Gastroesophageal sphincter (tissue), 4 donors: Measurements from ENCODE around the gene SGPP2. TPM values are rescaled to one million over a fixed set of nuclear protein-coding genes. Genes with fewer than 3 reads are reported as not detected.

Source experiments
- ATAC-seq: fragments of 150-250 bp; one replicate; pipeline ENCODE4 v1.9.1; 2016; ENCODE audit warnings: mild to moderate bottlenecking, moderate library complexity
- H3K27ac ChIP-seq, 4 donors: fragments of 200-600 bp; sonication (generic) in 3 of 4; 1 replicate in 3 of 4; 2 replicates in 1 of 4; pipeline ENCODE4 v1.5.1; 2016 to 2019
- H3K27me3 ChIP-seq: fragments of 200-600 bp; sonication (generic); one replicate; pipeline ENCODE4 v1.5.1; 2019
- H3K36me3 ChIP-seq, 2 donors: fragments of 200-600 bp; sonication (generic); one replicate each; pipeline ENCODE4 v1.5.1; 2019; ENCODE audit warnings: control low read depth in 1 of 2
- H3K4me1 ChIP-seq, 3 donors: fragments of 200-600 bp; sonication (generic); 1 replicate in 2 of 3; 2 replicates in 1 of 3; pipeline ENCODE4 v1.5.1; 2016 to 2019; ENCODE audit warnings: control low read depth in 2 of 3
- H3K4me3 ChIP-seq, 2 donors: fragments of 200-600 bp; sonication (generic); one replicate each; pipeline ENCODE4 v1.5.1; 2019; ENCODE audit warnings: mild to moderate bottlenecking in 1 of 2, moderate library complexity in 1 of 2
- H3K9me3 ChIP-seq, 3 donors: fragments of 200-600 bp; sonication (generic); one replicate each; pipeline ENCODE4 v1.5.1; 2017 to 2019; ENCODE audit warnings: control low read depth in 2 of 3
- EP300 ChIP-seq: sonication (generic); formaldehyde crosslinking; IDR thresholded peaks from one replicate; pipeline ENCODE4 v1.6.1; 2017; ENCODE audit warnings: antibody characterized with exemption, mild to moderate bottlenecking
- POLR2A ChIP-seq, 2 donors: fragments of 450-650 bp; IDR thresholded peaks; one replicate each; pipeline ENCODE4 v1.6.1; 2017; ENCODE audit warnings: antibody characterized with exemption in 2 of 2, mild to moderate bottlenecking in 2 of 2, moderate library complexity in 1 of 2
- POLR2AphosphoS5 ChIP-seq: sonication (generic); formaldehyde crosslinking; IDR thresholded peaks from one replicate; pipeline ENCODE4 v1.6.1; 2017; ENCODE audit warnings: antibody characterized with exemption
- WGBS, 2 donors: methylation state at CpG; one replicate each; pipeline ENCODE4 v1.1.5; 2018; ENCODE audit warnings: low coverage in 1 of 2; 5-methylcytosine and 5-hydroxymethylcytosine counted together
- total RNA-seq, 4 donors: library from RNA; depleted of rRNA; stranded (reverse); fragments of >200 nt; gene quantifications; one replicate each; pipeline ENCODE4 v1.1.0, GENCODE V29; 2016
- TF ChIP-seq, protein P1 (sequence below), 4 experiments: fragments of 200-600 bp in 2 of 4; fragments of 450-650 bp in 2 of 4; sonication (generic) in 1 of 4; IDR thresholded peaks; one replicate each; pipeline ENCODE4 v1.5.1; 2017 to 2019; ENCODE audit warnings: antibody characterized with exemption in 4 of 4, mild to moderate bottlenecking in 2 of 4, moderate library complexity in 2 of 4

SGPP2 gene
- total RNA-seq, 4 donors from 2014 or later = 0.89 to 1.8 (median 1.2) TPM; not detected in 1

DNA sequence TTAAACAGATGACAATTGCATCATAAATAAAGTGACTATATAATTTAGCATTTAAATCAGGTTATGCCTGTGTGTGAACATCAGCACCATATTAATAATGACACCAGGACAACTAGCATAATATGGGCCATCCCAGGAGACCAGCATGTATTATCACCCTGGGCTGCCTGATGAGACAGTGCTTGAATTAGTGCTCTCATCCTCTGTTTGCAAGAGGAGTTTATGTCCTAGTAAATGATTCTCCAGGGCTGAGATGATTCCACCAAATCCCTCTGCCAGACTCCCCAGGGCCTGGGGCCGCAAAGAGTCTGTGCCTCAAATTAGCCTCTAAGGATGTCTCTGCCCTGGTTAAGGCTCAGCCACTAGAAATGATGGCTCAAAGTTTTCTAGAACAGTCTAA lies 97.7 kb downstream of the SGPP2 start:
- WGBS, 2 donors = 100% methylated on average over 1 of the region's 1 CpG; no CpG with 5 or more reads in 1 of the 2 donors
- no peak for ATAC-seq

DNA sequence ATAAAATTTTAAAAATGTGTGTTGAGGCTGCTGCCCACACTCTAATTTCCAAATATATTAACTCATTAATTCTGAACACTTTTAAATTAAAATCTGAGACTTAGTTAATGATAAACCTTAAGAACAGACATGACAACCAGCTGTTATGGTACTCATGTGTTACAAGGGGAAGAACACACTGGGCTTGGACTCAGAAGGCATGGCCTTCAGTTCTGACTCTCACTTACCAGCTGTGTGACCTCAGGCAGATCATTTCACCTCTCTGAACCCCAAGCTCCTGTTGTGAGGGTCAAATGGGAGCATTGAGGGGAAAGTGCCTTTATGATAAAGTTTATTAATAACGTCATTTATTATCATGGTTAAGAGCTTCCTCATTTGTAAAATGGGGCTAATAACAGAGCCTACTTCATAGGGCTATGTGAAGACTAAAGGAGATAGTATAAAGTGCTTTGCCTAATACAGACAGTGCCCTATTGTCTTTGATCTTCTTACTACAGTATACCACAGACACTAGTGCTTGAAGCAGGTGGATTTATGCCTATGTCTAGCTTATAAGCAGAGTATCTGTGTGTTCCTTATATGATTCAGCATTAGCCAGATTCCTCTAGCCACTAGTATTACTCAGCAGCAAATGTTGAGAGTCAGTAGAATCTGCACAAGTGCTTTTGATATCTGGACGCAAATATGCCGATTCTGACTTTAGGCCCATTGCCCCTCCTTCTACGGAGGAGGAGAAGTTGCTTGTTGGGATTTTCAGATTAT lies 99.6 kb downstream of the SGPP2 start:
- TF ChIP-seq POLR2A (IDR thresholded peaks at IDR 0.05) (no peak), EP300 (no peak), POLR2AphosphoS5 (no peak)
- TF ChIP-seq, protein P1, sequence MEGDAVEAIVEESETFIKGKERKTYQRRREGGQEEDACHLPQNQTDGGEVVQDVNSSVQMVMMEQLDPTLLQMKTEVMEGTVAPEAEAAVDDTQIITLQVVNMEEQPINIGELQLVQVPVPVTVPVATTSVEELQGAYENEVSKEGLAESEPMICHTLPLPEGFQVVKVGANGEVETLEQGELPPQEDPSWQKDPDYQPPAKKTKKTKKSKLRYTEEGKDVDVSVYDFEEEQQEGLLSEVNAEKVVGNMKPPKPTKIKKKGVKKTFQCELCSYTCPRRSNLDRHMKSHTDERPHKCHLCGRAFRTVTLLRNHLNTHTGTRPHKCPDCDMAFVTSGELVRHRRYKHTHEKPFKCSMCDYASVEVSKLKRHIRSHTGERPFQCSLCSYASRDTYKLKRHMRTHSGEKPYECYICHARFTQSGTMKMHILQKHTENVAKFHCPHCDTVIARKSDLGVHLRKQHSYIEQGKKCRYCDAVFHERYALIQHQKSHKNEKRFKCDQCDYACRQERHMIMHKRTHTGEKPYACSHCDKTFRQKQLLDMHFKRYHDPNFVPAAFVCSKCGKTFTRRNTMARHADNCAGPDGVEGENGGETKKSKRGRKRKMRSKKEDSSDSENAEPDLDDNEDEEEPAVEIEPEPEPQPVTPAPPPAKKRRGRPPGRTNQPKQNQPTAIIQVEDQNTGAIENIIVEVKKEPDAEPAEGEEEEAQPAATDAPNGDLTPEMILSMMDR (IDR thresholded peaks at IDR 0.05) = no peak
- 87 to 100% methylated on average over 3 to 4 of the region's 4 CpGs for WGBS, 2 donors
- H3K27ac ChIP-seq = no peak overlapping the region
- H3K4me1 ChIP-seq = peaks cover 0 to 5% (median 0%) of the 10 kb centered on the region in 3 donors
- no peaks in the 10 kb centered on the region for H3K27me3 ChIP-seq
- no peaks in the 10 kb centered on the region for H3K36me3 ChIP-seq
- no peaks in the 10 kb centered on the region for H3K9me3 ChIP-seq
- H3K4me3 ChIP-seq = no peak overlapping the region
- ATAC-seq = no peak

More for the DNA sequence above, 97.7 kb downstream of the SGPP2 start:
- no peaks in the 10 kb centered on the region for H3K9me3 ChIP-seq
- no peaks in the 10 kb centered on the region for H3K36me3 ChIP-seq
- no peak overlapping the region for H3K4me3 ChIP-seq
- peaks cover 0 to 17% (median 0%) of the 10 kb centered on the region in 3 donors for H3K4me1 ChIP-seq
- TF ChIP-seq POLR2A (IDR thresholded peaks at IDR 0.05) (no peak), EP300 (no peak), POLR2AphosphoS5 (no peak)
- TF ChIP-seq, protein P1 (IDR thresholded peaks at IDR 0.05) = no peak
- H3K27me3 ChIP-seq = no peaks in the 10 kb centered on the region
- no peak overlapping the region for H3K27ac ChIP-seq

DNA sequence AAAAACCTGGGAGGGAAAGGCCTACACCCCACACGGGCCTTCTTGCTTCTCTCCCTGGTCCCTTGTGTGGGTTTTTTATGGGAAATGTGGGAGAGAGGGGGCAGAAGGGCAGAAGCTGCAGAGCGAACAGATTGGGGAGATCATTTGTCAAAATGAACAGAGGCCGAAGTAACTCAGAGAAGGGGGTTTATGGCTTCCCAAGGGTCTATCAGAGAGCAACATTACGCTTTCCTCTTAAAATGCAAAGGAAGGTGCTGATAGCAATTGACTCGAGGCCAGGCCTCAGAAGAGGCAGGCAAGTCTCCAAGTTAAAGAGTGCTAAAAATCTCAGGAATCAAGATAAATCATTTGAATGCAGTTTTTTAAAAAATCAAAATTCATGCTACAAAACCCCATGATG lies 101.5 kb downstream of the SGPP2 start:
- no peak overlapping the region for H3K4me3 ChIP-seq
- no peak overlapping the region for H3K27ac ChIP-seq
- no peaks in the 10 kb centered on the region for H3K27me3 ChIP-seq
- TF ChIP-seq, protein P1 (IDR thresholded peaks at IDR 0.05) = no peak
- no peak for TF ChIP-seq EP300
- TF ChIP-seq POLR2A (IDR thresholded peaks at IDR 0.05) = no peak
- ATAC-seq = no peak
- peaks cover 0 to 7% (median 0%) of the 10 kb centered on the region in 3 donors for H3K9me3 ChIP-seq
- no peaks in the 10 kb centered on the region for H3K36me3 ChIP-seq
- H3K4me1 ChIP-seq = no peaks in the 10 kb centered on the region
- 68 to 70% methylated on average over 2 to 5 of the region's 5 CpGs for WGBS, 2 donors

DNA sequence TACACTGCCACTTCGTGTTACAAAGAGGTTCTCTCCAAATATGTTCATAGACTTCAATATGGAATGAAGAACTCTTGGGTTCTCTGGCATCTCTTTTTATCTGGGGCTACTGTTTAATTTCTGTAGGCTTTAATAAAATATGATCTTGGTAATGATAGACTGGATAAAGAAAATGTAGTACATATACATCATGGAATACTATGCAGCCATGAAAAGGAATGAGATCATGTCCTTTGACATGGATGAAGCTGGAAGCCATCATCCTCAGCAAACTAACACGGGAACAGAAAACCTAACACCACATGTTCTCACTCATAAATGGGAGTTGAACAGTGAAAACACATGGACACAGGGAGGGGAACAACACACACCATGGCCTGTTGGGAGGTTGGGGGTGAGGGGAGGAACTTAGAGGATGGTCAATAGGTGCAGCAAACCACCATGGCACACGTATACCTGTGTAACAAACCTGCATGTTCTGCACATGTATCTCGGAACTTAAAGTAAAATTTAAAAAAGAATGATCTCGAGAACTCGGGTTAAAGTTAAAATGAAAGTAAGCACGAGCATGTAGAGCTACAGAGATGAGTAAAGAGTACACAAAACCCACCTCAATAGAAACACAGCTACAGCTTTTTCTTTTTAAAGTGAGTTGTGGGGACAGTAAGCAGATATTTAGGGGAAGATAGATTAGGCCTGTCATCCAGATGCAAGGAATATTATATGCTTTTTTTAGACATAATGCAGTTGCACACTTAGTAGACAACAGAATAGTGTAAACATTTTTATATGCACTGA lies 102.3 kb downstream of the SGPP2 start:
- no peak overlapping the region for H3K4me3 ChIP-seq
- H3K27me3 ChIP-seq = no peaks in the 10 kb centered on the region
- no peaks in the 10 kb centered on the region for H3K4me1 ChIP-seq
- no peak for TF ChIP-seq POLR2AphosphoS5
- TF ChIP-seq EP300 = no peak
- no peak for TF ChIP-seq POLR2A (IDR thresholded peaks at IDR 0.05)
- TF ChIP-seq, protein P1 (IDR thresholded peaks at IDR 0.05) = no peak
- ATAC-seq = no peak
- 76 to 90% methylated on average over 4 to 7 of the region's 7 CpGs for WGBS, 2 donors
- no peak overlapping the region for H3K27ac ChIP-seq
- peaks cover 0 to 7% (median 0%) of the 10 kb centered on the region in 3 donors for H3K9me3 ChIP-seq
- H3K36me3 ChIP-seq = no peaks in the 10 kb centered on the region
